DMS153 (cell line): ENCODE measurements around the gene LTA.
"Not testable (repeated sequence)": the region's sequence is repeated elsewhere in the genome, so short reads cannot be mapped to it uniquely, and the experiment has no call there.

Experiments used
- DNase-seq: peaks from one replicate; lab custom pipeline; 2025; lab: John Stamatoyannopoulos, UW

Gene LTA

GRCh38 chr6:31541658-31542521 lies 30.2 kb upstream of the LTA start, which contains the start of gene DDX39B:
Gene DDX39B (minus strand): TSS chr6:31542003. CDS start chr6:31540532, 1,471 bp downstream.
- peak; percentile 97 for DNase-seq

DNA sequence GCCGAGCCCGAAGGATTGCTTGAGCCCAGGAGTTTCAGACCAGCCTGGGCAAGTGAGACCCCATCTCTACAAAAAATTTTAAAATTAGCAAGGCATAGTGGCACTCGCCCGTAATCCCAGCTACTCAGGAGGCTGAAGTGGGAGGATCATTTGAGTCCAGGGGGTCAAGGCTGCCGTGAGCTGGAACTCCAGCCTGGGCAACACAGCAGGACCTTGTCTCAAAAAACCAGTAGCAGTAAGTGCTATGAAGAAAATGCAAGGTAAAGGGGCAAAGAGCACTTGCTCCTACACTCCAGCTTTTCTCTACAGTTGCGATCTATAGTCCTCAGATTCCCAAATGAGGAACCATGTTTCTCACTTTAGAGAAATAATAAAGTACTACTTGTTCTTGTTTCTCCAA lies 28.4 kb upstream of the LTA start:
- DNase-seq, result no peak

DNA sequence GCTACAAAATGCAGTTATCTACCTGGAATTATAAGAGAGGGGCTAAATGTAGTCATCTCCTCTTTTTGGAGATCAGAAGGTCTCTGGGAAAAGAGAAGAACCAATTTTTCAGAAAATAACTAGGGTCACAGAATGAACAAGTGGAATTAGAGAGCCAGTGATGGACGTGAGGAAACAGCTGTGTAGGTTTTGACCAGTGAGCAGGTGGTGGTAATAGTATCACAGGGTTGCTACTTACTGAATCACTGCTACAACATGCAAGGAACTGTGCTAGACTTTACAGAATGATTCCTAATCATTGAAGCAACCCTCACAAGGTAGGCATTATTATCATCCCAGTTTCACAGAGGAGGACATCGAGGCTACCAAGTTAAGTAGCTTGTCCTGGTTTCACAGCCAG lies 27.4 kb upstream of the LTA start:
- DNase-seq, result no peak

- no peak for DNase-seq
Observed at GRCh38 chr6:31545291-31545690, 26.8 kb upstream of the LTA start.

- peak; percentile 95 for DNase-seq
Observed at GRCh38 chr6:31546339-31546957, 25.6 kb upstream of the LTA start, which contains the start of gene ATP6V1G2. Gene ATP6V1G2 (minus strand): TSS chr6:31546608. CDS start chr6:31546559, 49 bp downstream.

- peak; percentile 92 for DNase-seq
Observed at GRCh38 chr6:31546958-31547726, 24.9 kb upstream of the LTA start, which contains the start of gene NFKBIL1. Gene NFKBIL1 (plus strand): TSS chr6:31547608. CDS start chr6:31547695, 87 bp downstream.

DNA sequence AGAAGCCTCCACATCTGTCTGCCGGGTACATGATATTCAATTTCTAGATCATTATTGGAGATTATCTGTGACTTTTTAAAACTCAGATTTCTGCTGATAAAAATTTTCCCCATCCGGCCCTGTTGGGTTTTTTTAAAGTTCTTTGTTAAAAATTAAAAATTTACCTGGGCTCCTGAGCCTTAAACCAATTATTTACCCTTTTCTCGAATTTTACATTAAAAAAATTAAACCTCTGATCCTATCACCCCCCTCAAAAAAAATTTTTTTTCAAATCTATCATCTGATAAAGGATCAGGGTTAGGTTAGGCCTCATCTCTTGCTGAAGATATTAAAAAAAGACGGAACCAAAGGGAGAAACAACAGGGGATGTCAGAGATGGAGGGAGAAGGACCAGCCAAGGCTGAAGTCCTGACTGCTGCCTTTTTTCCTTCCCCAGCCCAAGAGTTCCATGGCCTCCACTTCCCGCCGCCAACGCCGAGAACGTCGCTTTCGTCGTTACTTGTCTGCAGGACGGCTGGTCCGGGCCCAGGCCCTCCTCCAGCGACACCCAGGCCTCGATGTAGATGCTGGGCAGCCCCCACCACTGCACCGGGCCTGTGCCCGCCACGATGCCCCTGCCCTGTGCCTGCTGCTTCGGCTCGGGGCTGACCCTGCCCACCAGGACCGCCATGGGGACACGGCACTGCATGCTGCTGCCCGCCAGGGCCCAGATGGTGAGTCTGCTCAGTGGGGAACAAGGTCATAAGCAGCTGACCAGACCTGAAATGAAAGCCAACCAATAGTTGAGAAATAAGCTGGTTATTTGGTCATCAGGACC lies 24.2 kb upstream of the LTA start:
- DNase-seq, result no peak

GRCh38 chr6:31548544-31548873 lies 23.6 kb upstream of the LTA start:
- no peak for DNase-seq

DNA sequence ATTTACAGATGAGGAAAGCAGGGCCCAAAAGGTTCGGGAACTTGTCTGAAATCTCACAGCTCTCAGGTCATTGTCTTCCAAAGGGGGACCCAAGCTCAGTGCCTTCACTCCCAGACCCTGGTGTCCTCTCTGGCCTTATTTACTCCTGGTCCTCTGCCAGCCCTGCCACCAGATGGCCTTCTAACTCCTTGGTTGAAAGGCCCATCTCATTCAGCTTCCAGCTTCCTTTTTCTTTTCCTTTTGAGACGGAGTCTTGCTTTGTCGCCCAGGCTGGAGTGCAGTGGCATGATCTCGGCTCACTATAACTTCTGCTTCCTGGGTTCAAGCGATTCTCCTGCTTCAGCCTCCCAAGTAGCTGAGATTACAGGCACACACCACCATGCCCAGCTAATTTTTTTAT lies 20.7 kb upstream of the LTA start:
- not testable (repeated sequence) for DNase-seq

DNA sequence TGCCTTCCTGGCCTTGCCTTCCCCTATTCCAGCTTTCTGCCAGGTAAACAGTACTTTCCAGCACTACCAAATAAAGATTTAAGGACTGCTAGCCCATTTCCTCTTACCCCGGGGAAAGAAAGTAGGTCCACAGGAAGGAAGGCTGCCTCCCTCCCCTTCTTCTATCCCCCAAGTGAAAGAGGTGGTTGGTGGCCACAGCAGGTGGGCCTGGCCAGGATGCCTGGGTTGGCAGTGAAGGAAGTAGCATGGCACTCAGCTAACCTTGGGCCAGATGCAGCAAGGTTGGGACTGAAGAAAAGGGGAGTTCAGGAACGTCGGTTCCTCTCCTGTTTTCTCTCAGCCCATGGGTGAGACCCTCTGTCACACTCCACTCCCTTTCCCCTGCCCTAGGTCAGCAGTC lies 15.8 kb upstream of the LTA start:
- no peak for DNase-seq

DNA sequence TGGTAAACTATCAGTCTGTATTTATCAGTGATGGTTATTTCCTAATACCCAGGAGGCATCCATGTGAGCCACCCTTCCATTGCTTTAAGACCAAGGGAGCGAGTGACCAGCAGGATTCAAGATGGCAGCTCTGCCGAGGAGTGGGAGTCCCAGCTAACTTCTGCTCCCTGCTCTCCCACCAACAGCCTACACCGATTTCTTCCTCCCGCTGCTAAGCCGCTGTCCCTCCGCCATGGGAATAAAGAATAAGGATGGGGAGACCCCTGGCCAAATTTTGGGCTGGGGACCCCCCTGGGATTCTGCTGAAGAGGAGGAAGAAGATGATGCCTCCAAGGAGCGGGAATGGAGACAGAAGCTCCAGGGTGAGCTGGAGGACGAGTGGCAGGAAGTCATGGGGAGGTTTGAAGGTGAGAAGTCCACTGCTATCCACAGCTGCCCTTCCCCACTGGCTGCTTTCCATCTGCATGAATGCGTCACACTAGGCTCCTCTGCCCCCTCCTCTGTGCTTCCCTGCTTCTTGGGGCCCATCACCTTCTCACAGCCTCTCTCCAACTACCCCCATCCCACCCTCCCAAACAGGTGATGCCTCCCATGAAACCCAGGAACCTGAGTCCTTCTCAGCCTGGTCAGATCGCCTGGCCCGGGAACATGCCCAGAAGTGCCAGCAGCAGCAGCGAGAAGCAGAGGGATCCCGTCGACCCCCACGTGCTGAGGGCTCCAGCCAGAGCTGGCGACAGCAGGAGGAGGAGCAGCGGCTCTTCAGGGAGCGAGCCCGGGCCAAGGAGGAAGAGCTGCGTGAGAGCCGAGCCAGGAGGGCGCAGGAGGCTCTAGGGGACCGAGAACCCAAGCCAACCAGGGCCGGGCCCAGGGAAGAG lies 14.4 kb upstream of the LTA start:
- no peak for DNase-seq

- no peak for DNase-seq
Observed at GRCh38 chr6:31558318-31558625, 13.8 kb upstream of the LTA start.

GRCh38 chr6:31558631-31559500 lies 13.2 kb upstream of the LTA start:
- DNase-seq, result no peak

GRCh38 chr6:31559606-31559957 lies 12.5 kb upstream of the LTA start:
- DNase-seq, result no peak

GRCh38 chr6:31559958-31560696 lies 12.0 kb upstream of the LTA start:
- no peak for DNase-seq

- DNase-seq, result no peak
Observed at GRCh38 chr6:31560697-31561058, 11.4 kb upstream of the LTA start.

DNA sequence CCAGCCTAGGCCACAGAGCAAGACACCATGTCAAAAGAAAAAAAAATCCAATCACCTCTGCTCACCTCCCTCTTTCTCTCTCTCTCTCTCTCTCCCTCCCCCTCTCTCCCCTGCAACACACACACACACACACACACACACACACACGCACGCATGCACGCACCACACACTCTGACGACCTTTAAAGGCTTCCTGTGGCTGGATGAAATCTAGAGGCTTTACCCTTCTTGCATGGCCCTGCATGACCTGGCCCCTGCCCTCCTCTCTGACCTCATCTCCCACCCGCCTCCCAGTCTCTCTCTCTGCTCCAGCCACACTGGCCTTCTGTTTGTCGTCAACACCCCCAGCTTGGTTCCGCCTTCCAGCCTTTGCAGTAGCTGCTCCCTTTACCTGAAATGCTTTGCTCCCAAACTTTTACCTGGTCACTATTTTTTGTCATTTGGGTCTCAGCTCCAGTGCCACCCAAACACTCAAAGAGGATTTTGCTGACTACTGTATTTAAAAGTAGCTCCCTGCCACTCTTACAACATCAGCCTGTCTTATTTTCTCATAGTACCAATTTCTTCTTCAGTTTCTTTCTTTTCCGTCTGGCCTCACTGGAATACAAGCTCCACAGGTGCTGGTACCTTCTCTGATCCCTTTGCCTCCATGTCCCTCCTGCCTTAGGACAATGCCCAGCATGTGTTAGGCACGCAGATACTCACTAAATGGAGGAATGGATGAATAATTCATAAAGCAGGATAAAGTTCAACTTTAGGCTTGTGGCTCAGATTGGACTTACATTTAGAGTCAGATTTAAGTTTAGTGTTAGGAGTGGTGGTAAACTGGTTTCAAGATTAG lies 4.3 kb upstream of the LTA start:
- no peak for DNase-seq

DNA sequence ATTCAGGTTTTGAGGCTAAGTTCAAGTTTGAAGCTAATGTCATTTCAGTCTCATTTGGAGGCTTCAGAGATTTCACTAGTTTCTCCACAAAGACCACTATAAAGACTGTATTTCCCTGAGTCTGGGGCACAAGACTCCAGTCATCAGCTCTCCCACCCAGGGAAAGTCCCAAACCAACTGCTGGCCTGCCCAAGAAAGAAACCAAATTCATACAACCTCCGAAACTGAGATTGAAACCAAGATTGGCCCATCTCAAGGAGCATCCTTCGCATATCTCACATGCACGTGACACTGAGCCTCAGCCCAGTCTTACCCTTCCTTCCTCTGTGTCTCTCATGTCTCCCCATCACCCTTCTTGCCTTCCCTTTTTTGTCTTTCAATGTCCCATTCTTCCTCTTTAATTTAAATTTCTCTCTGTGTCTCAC lies 3.5 kb upstream of the LTA start:
- DNase-seq, result no peak
